H54 (cell line): ENCODE data around the gene STAP2.

Experiments used
- DNase-seq: peaks from one replicate; pipeline ENCODE4 v3.0.0; 2011; ENCODE audit warnings: low spot score, mixed read lengths; ENCODE audit not compliant: insufficient read length
- FAIRE-seq: peaks from 3 replicates; lab custom pipeline; 2011; peaks lifted over from hg19 to GRCh38; lab: Jason Lieb, UNC
- POLR2A ChIP-seq: IDR thresholded peaks from 2 replicates; pipeline ENCODE4 v1.6.1; 2011; ENCODE audit warnings: low read depth, mild to moderate bottlenecking, low read length

The STAP2 gene

GRCh38 chr19:4374498-4375163 lies 36.0 kb upstream of the STAP2 start:
- FAIRE-seq (peak; percentile 70), DNase-seq (peak; percentile 92)
- no peak for TF ChIP-seq POLR2A

- TF ChIP-seq POLR2A, result no peak
- FAIRE-seq (no peak), DNase-seq (no peak)
Observed at GRCh38 chr19:4373601-4374497, 35.2 kb upstream of the STAP2 start.

DNA sequence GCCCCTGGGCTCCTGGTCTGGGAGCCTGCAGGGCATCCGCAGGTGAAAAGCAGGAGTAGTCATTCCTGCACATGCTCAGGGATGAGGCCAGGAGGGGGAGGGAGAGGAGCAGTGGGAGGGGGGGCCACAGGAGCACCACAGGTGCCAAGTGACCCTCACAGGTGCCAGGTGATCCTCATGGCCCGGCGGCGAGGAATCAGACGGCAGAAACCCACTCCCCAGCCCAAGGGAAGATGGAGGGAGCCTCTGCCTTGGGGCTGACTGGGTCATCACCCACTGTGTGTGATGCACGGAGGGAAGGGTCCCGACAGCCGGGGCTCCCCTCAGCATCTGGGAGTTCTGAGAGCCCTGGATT lies 34.4 kb upstream of the STAP2 start:
- no peak for DNase-seq
- TF ChIP-seq POLR2A, result no peak
- no peak for FAIRE-seq

DNA sequence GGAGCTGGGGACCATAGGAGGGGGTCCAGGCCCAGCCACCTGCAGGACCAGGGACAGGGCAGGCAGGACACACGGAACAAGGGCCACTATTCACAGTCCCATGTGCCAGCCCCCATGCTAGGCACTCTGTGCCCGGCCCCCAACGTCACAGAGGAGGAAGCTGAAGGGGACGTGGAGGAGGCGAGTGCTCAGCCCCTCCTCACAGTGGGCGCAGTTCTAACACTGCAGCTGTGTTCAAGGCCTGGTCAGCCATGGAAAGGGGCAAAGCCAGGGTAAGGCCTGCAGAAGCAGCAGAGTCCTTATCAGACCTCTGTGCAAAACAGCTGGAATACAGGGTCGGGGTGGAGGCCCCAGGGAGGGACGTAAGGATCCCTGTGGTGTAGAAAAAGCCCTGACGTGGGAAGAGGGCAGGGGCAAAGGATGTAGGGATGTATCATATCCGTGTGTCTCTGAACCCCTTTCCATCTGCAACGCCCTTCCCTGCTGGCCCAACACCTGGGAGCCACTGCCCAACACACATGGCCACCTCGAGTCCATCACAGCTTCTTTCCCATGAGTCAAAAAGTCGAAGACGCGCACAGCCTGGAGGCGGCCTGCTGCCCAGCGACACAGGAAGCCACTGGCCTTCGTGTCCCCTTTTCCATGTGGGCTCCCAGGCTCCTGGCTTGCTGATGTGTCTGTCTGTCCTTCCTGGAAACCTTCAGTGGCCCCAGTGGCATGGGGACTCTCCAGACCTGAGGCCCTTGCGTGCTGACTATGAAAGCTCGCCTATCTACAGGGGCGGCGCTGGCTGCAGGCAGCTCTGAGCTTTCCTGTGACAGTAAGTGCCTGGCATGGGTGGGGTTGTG lies 33.8 kb upstream of the STAP2 start:
- DNase-seq (no peak), FAIRE-seq (no peak)
- TF ChIP-seq POLR2A, result no peak

DNA sequence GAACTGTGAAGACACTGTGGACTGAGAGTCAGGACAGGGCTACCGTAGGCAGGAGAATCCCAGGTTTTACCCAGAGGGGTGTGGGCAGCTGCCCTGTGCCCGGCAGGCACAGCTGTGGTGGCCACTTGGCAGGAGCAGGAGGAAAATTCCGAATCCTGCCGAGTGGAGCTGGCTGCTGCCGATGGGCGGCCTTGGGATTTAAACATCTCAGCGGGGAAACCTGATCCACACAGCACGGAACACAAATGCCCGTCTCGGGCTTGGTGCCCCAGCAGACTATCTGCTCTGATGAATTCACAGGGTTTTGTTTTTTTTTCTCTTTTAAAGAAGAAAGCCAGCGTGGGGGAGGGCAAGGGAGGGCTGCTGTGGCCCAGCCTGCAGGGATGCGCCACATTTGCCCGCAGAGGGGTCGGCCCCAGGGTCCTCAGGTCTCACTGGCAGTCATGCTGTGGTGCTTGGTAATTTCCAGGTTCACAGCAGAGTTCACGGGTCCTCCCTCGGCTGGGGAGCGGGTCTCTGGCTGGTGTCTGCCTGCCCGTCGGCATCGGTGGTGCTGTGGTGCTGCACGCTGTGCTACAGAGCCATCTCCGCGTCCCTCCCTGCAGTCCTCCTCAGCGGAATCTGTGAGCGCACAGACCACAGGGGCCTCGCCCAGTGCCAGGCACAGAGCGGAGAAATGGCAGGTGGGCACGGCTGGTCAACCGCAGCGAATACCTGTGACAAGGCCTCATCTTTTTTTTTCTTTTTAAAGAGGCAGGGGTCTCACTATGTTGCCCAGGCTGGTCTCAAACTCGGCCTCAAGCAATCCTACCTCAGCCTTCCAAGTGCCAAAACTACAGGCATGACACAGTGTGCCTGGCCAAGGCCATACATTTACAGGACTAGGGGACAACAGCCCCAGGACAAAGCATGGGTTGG lies 32.9 kb upstream of the STAP2 start:
- DNase-seq (no peak), FAIRE-seq (no peak)
- no peak for TF ChIP-seq POLR2A

GRCh38 chr19:4370418-4371041 lies 31.9 kb upstream of the STAP2 start:
- no peak for TF ChIP-seq POLR2A
- no peak for FAIRE-seq
- no peak for DNase-seq

DNA sequence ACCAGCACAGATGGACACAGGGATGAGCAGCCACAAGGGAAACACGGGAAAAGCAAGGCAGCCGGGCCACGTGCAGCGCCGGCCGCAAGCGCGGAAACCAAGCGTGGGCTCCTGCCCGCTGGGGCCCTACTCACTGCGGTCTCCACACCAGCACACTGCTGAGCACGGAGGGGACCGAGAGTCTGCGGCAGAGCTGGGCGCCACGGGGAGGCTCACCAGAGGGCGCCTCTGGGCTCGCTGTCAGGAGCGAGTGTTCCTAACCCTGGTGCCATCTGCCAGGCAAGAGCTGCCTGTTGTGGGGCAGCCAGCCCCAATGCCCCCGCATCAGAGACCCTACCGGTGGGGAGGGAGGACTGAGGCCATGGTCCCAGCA lies 31.2 kb upstream of the STAP2 start:
- FAIRE-seq (no peak), DNase-seq (no peak)
- TF ChIP-seq POLR2A, result no peak

DNA sequence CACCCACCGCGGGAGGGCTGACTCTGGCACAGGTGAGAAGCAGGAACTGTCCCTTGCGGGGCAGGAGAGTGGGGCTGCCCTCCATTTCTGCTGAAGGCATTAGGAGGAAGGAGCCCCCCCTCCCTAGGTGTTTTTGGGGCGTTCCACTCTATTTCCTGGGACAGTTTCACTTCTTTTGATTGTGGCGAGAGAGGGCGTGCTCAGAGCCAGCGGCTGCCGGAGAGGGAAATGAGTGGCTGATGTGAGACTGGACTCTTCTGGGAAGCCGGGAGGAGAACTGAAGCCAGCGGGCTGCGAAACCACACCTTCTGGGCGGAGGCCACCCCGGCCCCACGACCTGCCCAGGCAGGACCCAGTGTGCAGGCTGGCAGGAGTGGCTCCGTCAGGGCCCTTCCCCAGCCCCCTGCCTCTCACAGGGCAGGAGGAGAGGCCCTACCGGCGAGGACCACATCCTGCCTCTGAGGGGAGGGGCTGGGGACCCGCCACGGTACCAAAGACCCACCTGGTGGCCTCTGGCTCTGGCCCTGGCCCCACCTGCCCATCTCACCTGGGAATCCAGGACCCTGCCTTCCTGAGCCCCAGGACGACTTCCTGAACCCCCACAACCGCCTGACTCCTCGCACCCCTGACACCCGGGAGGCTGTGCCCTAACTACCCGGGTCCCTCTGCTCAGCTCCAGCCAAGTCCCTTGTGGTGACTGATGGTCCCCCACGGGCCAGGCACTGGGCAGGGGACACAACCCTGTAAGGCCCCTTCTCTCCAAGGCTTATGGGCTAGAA lies 30.7 kb upstream of the STAP2 start:
- TF ChIP-seq POLR2A, result no peak
- FAIRE-seq (no peak), DNase-seq (no peak)

- DNase-seq (no peak), FAIRE-seq (no peak)
- no peak for TF ChIP-seq POLR2A
Observed at GRCh38 chr19:4368128-4368820, 29.6 kb upstream of the STAP2 start.

GRCh38 chr19:4367781-4368127 lies 29.1 kb upstream of the STAP2 start:
- DNase-seq, result no peak
- no peak for FAIRE-seq
- no peak for TF ChIP-seq POLR2A

DNA sequence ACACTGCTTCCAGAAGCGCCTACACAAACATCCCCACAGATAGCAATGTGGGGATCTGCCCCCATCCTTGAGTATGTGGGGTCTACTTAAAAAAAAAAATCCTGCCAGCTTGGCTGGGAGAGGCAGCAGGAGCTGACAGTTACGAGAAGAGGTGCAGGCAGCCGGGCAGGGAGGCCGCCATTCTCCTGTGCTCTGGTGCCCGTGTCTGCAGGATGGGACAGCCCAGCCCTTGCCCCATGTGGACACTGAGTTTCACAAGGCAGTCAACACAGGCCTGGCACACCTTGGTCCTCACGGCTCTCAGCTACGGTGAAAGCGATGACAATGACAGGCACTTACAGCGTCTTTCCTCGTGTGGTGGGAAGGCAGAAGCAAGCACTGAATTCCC lies 28.7 kb upstream of the STAP2 start:
- no peak for FAIRE-seq
- DNase-seq, result no peak
- no peak for TF ChIP-seq POLR2A
